A172 (cell line): ENCODE results near the gene NDUFB11. TPM values are rescaled to one million over a fixed set of nuclear protein-coding genes. Genes with fewer than 3 reads are reported as not detected.

Experiments used
- total RNA-seq: library from RNA; depleted of rRNA; stranded (reverse); fragments of >200 nt; shearing (Covaris generic); gene quantifications from 2 replicates; pipeline ENCODE4 v1.2.3, GENCODE V29; 2014; rRNA removed

The NDUFB11 gene
- total RNA-seq, 1 experiment from 2014 or later, result 120 TPM

Other genes starting within 250 kb of the NDUFB11 start
- gene JADE3, start 232.3 kb downstream of the NDUFB11 start, total RNA-seq, result 3.7 and 5.6 TPM in 2 replicates
- not detected in 2 replicates for gene RGN, start 66.3 kb downstream of the NDUFB11 start, total RNA-seq
- 42.6 and 48.8 TPM in 2 replicates for gene RBM10, start 519 bp upstream of the NDUFB11 start, total RNA-seq
- gene UBA1, start 49.1 kb upstream of the NDUFB11 start, total RNA-seq, result 169 and 174 TPM in 2 replicates
- gene CDK16, start 74.0 kb upstream of the NDUFB11 start, total RNA-seq, result 106 and 110 TPM in 2 replicates
- gene USP11, start 88.3 kb upstream of the NDUFB11 start, total RNA-seq, result 21.1 and 29.8 TPM in 2 replicates
- not detected in 2 replicates for gene ZNF157, start 225.9 kb upstream of the NDUFB11 start, total RNA-seq